ENCODE measurements around the gene PKHD1.

- TF ChIP-seq CTCF (IDR thresholded peaks at IDR 0.05) (peak; percentile 59 to 80 (median 68)), POLR2A (IDR thresholded peaks at IDR 0.05) (no peak)
Measured at GRCh38 chr6:51959744-51960383, 127.5 kb downstream of the PKHD1 start.
